Endothelial cell of umbilical vein (primary cell): Measurements from ENCODE around the gene CHPF2. TPM values are rescaled to one million over a fixed set of nuclear protein-coding genes. Genes with fewer than 3 reads are reported as not detected.

Experiments used
- BruUV-seq: library from RNA; stranded (reverse); fragments of 400-500 nt; replicated peaks from 2 replicates; lab custom pipeline; 2021; lab: Mats Ljungman, UMichigan
- CTCF ChIA-PET: fragments of 300-600, 350-600 bp; sonication (Branson Sonifier 250); formaldehyde crosslinking; loops from one replicate; lab custom pipeline; 2021; ENCODE audit warnings: antibody characterized with exemption, inconsistent platforms; lab: Charles Lee
- POLR2A ChIA-PET: fragments of 300-600, 350-600 bp; sonication (Branson Sonifier 250); formaldehyde crosslinking; loops from one replicate; lab custom pipeline; 2021; ENCODE audit warnings: antibody characterized with exemption, inconsistent platforms; lab: Charles Lee
- DNase-seq: peaks from one replicate; pipeline ENCODE4 v3.0.0-alpha.2; 2011; ENCODE audit warnings: low read depth, low spot score
- FAIRE-seq: peaks from 2 replicates; lab custom pipeline; 2011; peaks lifted over from hg19 to GRCh38; lab: Jason Lieb, UNC
- H2AFZ ChIP-seq: 2 replicates; pipeline ENCODE4 v1.6.0; 2012; ENCODE audit warnings: low read depth, low read length, control low read depth, inconsistent platforms
- H3K27ac ChIP-seq: 2 replicates; pipeline ENCODE4 v1.5.1; 2011; ENCODE audit warnings: low read depth, mild to moderate bottlenecking, control low read depth, low read length, moderate library complexity; ENCODE audit not compliant: insufficient read depth
- H3K27me3 ChIP-seq, 2 experiments: 2 replicates each; pipeline versions ENCODE4 v1.6.0 to v1.6.1; 2011; ENCODE audit warnings: low read length in 2 of 2, mixed read lengths in 1 of 2; ENCODE audit not compliant: control insufficient read depth in 2 of 2, insufficient read depth in 2 of 2
- H3K36me3 ChIP-seq, 2 experiments: 2 replicates in 1 of 2; 3 replicates in 1 of 2; pipeline ENCODE4 v1.5.1; 2011; ENCODE audit warnings: low read length in 2 of 2, mild to moderate bottlenecking in 1 of 2, moderate library complexity in 1 of 2; ENCODE audit not compliant: control insufficient read depth in 2 of 2, insufficient read depth in 2 of 2; ENCODE audit errors: extremely low read depth in 1 of 2
- H3K4me1 ChIP-seq: 3 replicates; pipeline ENCODE4 v1.5.1; 2011; ENCODE audit warnings: mild to moderate bottlenecking, low read length; ENCODE audit not compliant: control insufficient read depth, insufficient read depth; ENCODE audit errors: extremely low read depth
- H3K4me2 ChIP-seq: 2 replicates; pipeline ENCODE4 v1.6.1; 2011; ENCODE audit warnings: low read length, control low read depth, mixed read lengths; ENCODE audit not compliant: insufficient read depth
- H3K4me3 ChIP-seq, 3 experiments: fragments of 200-600 bp in 1 of 3; sonication (generic), shearing (Covaris generic) in 1 of 3; replicated peaks in 1 of 3; 2 replicates each; pipeline ENCODE4 v1.5.1; 2011 to 2016; ENCODE audit warnings: control low read depth in 3 of 3, low read length in 3 of 3, mild to moderate bottlenecking in 2 of 3, inconsistent platforms in 1 of 3, low read depth in 1 of 3, moderate library complexity in 1 of 3; ENCODE audit not compliant: insufficient read depth in 1 of 3
- H3K79me2 ChIP-seq: 2 replicates; pipeline ENCODE4 v1.6.0; 2012; ENCODE audit warnings: low read length, inconsistent platforms; ENCODE audit not compliant: control insufficient read depth, insufficient read depth
- H3K9ac ChIP-seq: replicated peaks from 2 replicates; pipeline ENCODE3; 2011; ENCODE audit warnings: low read length, control low read depth; ENCODE audit not compliant: insufficient read depth; ENCODE audit errors: extremely low read depth
- H3K9me1 ChIP-seq: replicated peaks from 3 replicates; pipeline ENCODE4 v1.6.0; 2011; ENCODE audit warnings: mild to moderate bottlenecking, low read length; ENCODE audit not compliant: control insufficient read depth, insufficient read depth; ENCODE audit errors: extremely low read depth
- H3K9me3 ChIP-seq: replicated peaks from 2 replicates; pipeline ENCODE4 v1.5.1; 2012; ENCODE audit warnings: low read length, inconsistent platforms; ENCODE audit not compliant: control insufficient read depth, insufficient read depth
- H4K20me1 ChIP-seq: replicated peaks from 2 replicates; pipeline ENCODE3; 2011; ENCODE audit warnings: mild to moderate bottlenecking, low read length; ENCODE audit not compliant: control insufficient read depth, insufficient read depth; ENCODE audit errors: extremely low read depth
- CTCF ChIP-seq, 2 donors: IDR thresholded peaks; 1 replicate in 1 of 2; 2 replicates in 1 of 2; pipeline ENCODE4 v1.5.1; 2011; ENCODE audit warnings: low read length in 2 of 2, mild to moderate bottlenecking in 2 of 2, moderate library complexity in 2 of 2, control low read depth in 1 of 2, inconsistent platforms in 1 of 2, low read depth in 1 of 2; ENCODE audit not compliant: insufficient read depth in 1 of 2; ENCODE audit errors: extremely low read depth in 1 of 2
- EZH2 ChIP-seq: IDR thresholded peaks from 2 replicates; pipeline ENCODE4 v1.6.1; 2012; ENCODE audit warnings: borderline replicate concordance, low read depth, mild to moderate bottlenecking, moderate library complexity, low read length, inconsistent platforms; ENCODE audit not compliant: severe bottlenecking
- FOS ChIP-seq: IDR thresholded peaks from 2 replicates; pipeline ENCODE4 v1.6.1; 2011; ENCODE audit warnings: mild to moderate bottlenecking, low read length, moderate library complexity, borderline replicate concordance; ENCODE audit not compliant: insufficient read depth
- GATA2 ChIP-seq: IDR thresholded peaks from 2 replicates; pipeline ENCODE4 v1.7.0; 2011; ENCODE audit warnings: low read depth, mild to moderate bottlenecking, moderate library complexity, mixed read lengths, low read length; ENCODE audit not compliant: insufficient read length, insufficient read depth
- JUN ChIP-seq: IDR thresholded peaks from 2 replicates; pipeline ENCODE4 v1.6.1; 2011; ENCODE audit warnings: borderline replicate concordance, low read depth; ENCODE audit not compliant: insufficient read length, insufficient read depth
- MAX ChIP-seq: IDR thresholded peaks from 2 replicates; pipeline ENCODE4 v1.6.1; 2011; ENCODE audit not compliant: insufficient read depth, insufficient read length
- MYC ChIP-seq: IDR thresholded peaks from one replicate; pipeline ENCODE4 v1.6.1; 2011; ENCODE audit warnings: mild to moderate bottlenecking, low read depth, low read length
- POLR2A ChIP-seq: IDR thresholded peaks from 2 replicates; pipeline ENCODE4 v1.6.1; 2012; ENCODE audit warnings: low read depth, mild to moderate bottlenecking, control low read depth, low read length
- POLR2AphosphoS5 ChIP-seq: IDR thresholded peaks from 2 replicates; pipeline ENCODE4 v1.6.1; 2012; ENCODE audit warnings: low read depth, mild to moderate bottlenecking, control low read depth, low read length, moderate library complexity; ENCODE audit not compliant: insufficient read depth
- dilution Hi-C: fragments of 300-500 bp; cut with MboI; formaldehyde crosslinking; loops from one replicate; pipeline ENCODE4 v1.15.0; 2019; ENCODE audit warnings: low sequenced_read_pairs; ENCODE audit not compliant: extremely low pct_ligation_motif_present
- intact Hi-C: fragments of 100-400 bp; cut with micrococcal nuclease; formaldehyde crosslinking; loops from one replicate; pipeline ENCODE4 v1.10.0; 2022
- polyA plus RNA-seq, 4 experiments: library from polyadenylated mRNA; depleted of rRNA in 3 of 4; stranded (reverse) in 3 of 4; unstranded in 1 of 4; fragments of >200 nt; gene quantifications; 2 replicates each; pipeline versions ENCODE4 v1.2.1 to v1.2.3, GENCODE V29; 2011 to 2012; ENCODE audit warnings: missing spikeins in 1 of 4
- total RNA-seq: library from RNA; stranded (reverse); gene quantifications from 2 replicates; pipeline ENCODE4 v1.2.3, GENCODE V29; 2021

The CHPF2 gene
- total and polyA plus RNA-seq, 2 donors (not counting 3 experiments of a cell fraction or from before 2014, with no cell fraction given) = 72.8 to 75.0 TPM

GRCh38 chr7:151278949-151279348 lies 46.7 kb downstream of the CHPF2 start:
- Histone ChIP-seq H3K27ac (no peak overlapping the region), H4K20me1 (no peaks in the 10 kb centered on the region), H3K79me2 (no peaks in the 10 kb centered on the region), H3K4me3 (no peak overlapping the region), H3K4me2 (no peak overlapping the region), H3K9me1 (no peaks in the 10 kb centered on the region), H2AFZ (no peak overlapping the region), H3K4me1 (no peaks in the 10 kb centered on the region), H3K9ac (no peak overlapping the region), H3K36me3 (no peaks in the 10 kb centered on the region), H3K27me3 (peaks cover 7 to 10% of the 10 kb centered on the region in 2 experiments), H3K9me3 (no peaks in the 10 kb centered on the region)
- no peak for TF ChIP-seq POLR2AphosphoS5
- TF ChIP-seq JUN = no peak
- FAIRE-seq = no peak
- ChIA-PET POLR2A (no interaction called here), CTCF (no interaction called here)
- no TSS peak for BruUV-seq
- DNase-seq = no peak
- intact Hi-C loops (no loop called here), dilution Hi-C loops (no loop called here)

- TF ChIP-seq GATA2 = no peak
- TF ChIP-seq POLR2A = no peak
- TF ChIP-seq POLR2AphosphoS5 = no peak
- TF ChIP-seq JUN = no peak
- no peak for TF ChIP-seq MAX
- TF ChIP-seq CTCF (IDR thresholded peaks at IDR 0.05; ENCODE audit: extremely low read depth in 1 of 2, insufficient read depth in 1 of 2, low read depth in 1 of 2, low read length in 2 of 2) = no peak
- TF ChIP-seq FOS = no peak
- no peak for TF ChIP-seq MYC
- no peak for TF ChIP-seq EZH2
- no peak for FAIRE-seq
- Histone ChIP-seq H3K27ac (no peak overlapping the region), H3K79me2 (no peaks in the 10 kb centered on the region), H3K9me1 (no peaks in the 10 kb centered on the region), H3K4me3 (no peak overlapping the region), H2AFZ (no peak overlapping the region), H3K27me3 (peaks cover 7 to 10% of the 10 kb centered on the region in 2 experiments), H3K9me3 (no peaks in the 10 kb centered on the region), H3K4me2 (no peak overlapping the region), H3K4me1 (no peaks in the 10 kb centered on the region), H3K36me3 (no peaks in the 10 kb centered on the region), H4K20me1 (no peaks in the 10 kb centered on the region), H3K9ac (no peak overlapping the region)
- intact Hi-C loops = no loop called here
- dilution Hi-C loops = no loop called here
- BruUV-seq = no TSS peak
- POLR2A ChIA-PET = no interaction called here
- CTCF ChIA-PET = no interaction called here
- no peak for DNase-seq
Observed at GRCh38 chr7:151279868-151280267, 47.6 kb downstream of the CHPF2 start.
